ENCODE results near the gene B3GALT5.

Gene B3GALT5

GRCh38 chr21:39638281-39638680 lies 25.5 kb downstream of the B3GALT5 start:
- H3K4me1 ChIP-seq (ENCODE audit: control insufficient read depth in 1 of 2, insufficient read depth in 1 of 2, low read depth in 1 of 2, low read length in 1 of 2): no peaks in the 10 kb centered on the region
- no peak for TF ChIP-seq CTCF (IDR thresholded peaks at IDR 0.05)
- no peaks in the 10 kb centered on the region for H3K36me3 ChIP-seq
- H3K27ac ChIP-seq: no peak overlapping the region
- H3K27me3 ChIP-seq: peaks cover 31% of the 10 kb centered on the region
- H3K4me3 ChIP-seq (ENCODE audit: low read depth in 1 of 2, low read length in 1 of 2): no peak overlapping the region
- H3K9me3 ChIP-seq: no peaks in the 10 kb centered on the region

GRCh38 chr21:39640754-39641153 lies 28.0 kb downstream of the B3GALT5 start:
- Histone ChIP-seq H3K27me3 (peaks cover 37% of the 10 kb centered on the region), H3K36me3 (no peaks in the 10 kb centered on the region), H3K4me3 (ENCODE audit: low read depth in 1 of 2, low read length in 1 of 2) (no peak overlapping the region), H3K27ac (no peak overlapping the region), H3K4me1 (ENCODE audit: control insufficient read depth in 1 of 2, insufficient read depth in 1 of 2, low read depth in 1 of 2, low read length in 1 of 2) (no peaks in the 10 kb centered on the region), H3K9me3 (no peaks in the 10 kb centered on the region)
- TF ChIP-seq CTCF (IDR thresholded peaks at IDR 0.05): no peak

DNA sequence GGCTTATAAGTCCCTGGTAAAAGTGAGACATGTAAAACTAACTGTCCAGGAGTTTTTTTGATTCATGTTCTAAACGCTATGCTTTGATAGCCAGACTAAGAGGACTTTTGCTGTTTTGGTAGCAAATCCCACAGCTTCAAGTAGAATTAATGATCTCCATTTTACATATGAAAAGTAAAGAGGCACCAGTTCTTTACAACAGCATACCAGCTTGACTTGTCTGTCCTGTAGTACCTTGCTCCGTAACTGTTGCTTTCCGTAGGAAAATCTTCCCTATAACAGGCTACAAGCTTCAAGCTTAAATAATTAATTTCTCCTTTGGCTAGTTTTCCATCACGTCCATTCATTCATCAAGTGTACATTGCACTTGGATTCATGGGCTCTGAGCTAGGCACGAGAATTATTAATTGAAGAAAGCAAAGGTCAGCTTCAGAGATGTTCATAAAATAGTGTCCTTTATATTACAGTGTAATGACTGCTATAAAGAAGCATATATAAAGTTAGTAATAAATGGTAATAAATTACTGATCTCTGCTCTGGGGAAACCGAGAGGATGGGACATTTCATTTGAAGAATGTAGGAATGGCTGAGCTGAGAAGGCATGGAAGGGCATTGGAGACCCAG lies 29.2 kb downstream of the B3GALT5 start:
- H3K36me3 ChIP-seq: no peaks in the 10 kb centered on the region
- H3K9me3 ChIP-seq: no peaks in the 10 kb centered on the region
- TF ChIP-seq CTCF (IDR thresholded peaks at IDR 0.05): no peak
- no peak overlapping the region for H3K27ac ChIP-seq
- H3K4me3 ChIP-seq (ENCODE audit: low read depth in 1 of 2, low read length in 1 of 2): no peak overlapping the region
- H3K4me1 ChIP-seq (ENCODE audit: control insufficient read depth in 1 of 2, insufficient read depth in 1 of 2, low read depth in 1 of 2, low read length in 1 of 2): no peaks in the 10 kb centered on the region
- H3K27me3 ChIP-seq: peaks cover 37% of the 10 kb centered on the region

DNA sequence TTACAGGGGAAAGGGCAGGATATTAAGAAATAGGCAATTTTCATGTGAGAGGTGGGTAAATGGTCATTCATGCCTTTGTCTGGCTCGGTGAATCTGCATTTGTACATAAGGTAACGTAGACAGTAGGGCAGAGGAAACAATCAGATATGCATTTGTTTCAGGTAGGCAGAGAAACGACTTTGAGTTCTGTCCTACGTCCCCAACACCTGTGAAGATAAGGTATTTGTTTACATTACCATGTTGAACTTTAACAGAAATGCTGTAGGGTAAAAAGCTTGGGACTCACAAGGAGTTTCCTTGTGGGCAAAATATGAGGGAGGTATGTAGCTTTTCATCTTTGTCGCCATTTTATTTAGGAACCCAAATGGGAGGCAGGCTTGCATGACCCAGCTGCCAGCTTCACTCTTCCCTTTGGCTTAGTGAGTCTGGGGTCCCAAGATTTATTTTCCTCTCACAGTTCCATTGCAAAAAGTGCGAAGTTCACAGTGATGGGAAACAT lies 31.4 kb downstream of the B3GALT5 start:
- Histone ChIP-seq H3K36me3 (no peaks in the 10 kb centered on the region), H3K27me3 (peaks cover 23% of the 10 kb centered on the region), H3K4me3 (ENCODE audit: low read depth in 1 of 2, low read length in 1 of 2) (no peak overlapping the region), H3K27ac (no peak overlapping the region), H3K4me1 (ENCODE audit: control insufficient read depth in 1 of 2, insufficient read depth in 1 of 2, low read depth in 1 of 2, low read length in 1 of 2) (no peaks in the 10 kb centered on the region), H3K9me3 (no peaks in the 10 kb centered on the region)
- no peak for TF ChIP-seq CTCF (IDR thresholded peaks at IDR 0.05)

DNA sequence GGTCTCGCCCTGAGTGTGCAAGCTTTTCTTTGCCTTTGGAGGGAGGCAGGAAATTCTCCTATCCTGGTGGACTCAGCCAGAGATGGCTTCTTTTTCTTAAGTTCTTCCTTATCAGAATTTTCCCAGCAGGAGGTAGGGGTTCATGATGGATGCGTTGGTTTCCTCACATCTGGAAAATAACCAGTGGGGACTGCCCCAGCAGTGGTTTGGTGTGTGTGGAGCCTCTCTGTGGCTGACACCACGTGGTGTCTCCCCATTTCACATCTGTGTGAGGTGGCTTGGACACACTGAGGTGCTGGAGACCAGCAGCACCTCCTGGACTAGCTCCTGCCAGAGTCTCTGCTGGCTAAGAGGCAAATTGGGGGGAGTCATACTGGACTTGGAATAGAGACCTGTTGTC lies 32.6 kb downstream of the B3GALT5 start:
- H3K36me3 ChIP-seq: no peaks in the 10 kb centered on the region
- no peak for TF ChIP-seq CTCF (IDR thresholded peaks at IDR 0.05)
- no peak overlapping the region for H3K4me3 ChIP-seq (ENCODE audit: low read depth in 1 of 2, low read length in 1 of 2)

More for the DNA sequence above, 32.6 kb downstream of the B3GALT5 start:
- Histone ChIP-seq H3K4me1 (ENCODE audit: control insufficient read depth in 1 of 2, insufficient read depth in 1 of 2, low read depth in 1 of 2, low read length in 1 of 2) (no peaks in the 10 kb centered on the region), H3K9me3 (no peaks in the 10 kb centered on the region), H3K27me3 (peaks cover 18% of the 10 kb centered on the region), H3K27ac (no peak overlapping the region)

Measured in neutrophil (primary cell).